GM12878 (cell line): Measurements from ENCODE around the gene RASIP1. TPM values are rescaled to one million over a fixed set of nuclear protein-coding genes. Genes with fewer than 3 reads are reported as not detected.

Experiments
- ATAC-seq: fragments of 200-7000 bp; cut with Tn5 transposase; 3 replicates; pipeline ENCODE4 v1.9.1; 2020; ENCODE audit warnings: mild to moderate bottlenecking, moderate library complexity
- BruUV-seq: library from RNA; stranded (reverse); fragments of 400-500 nt; replicated peaks from 2 replicates; lab custom pipeline; 2021; lab: Mats Ljungman, UMichigan
- CTCF ChIA-PET: fragments of 300-600 bp; sonication (Branson Sonifier 250); formaldehyde crosslinking; extraction: SDS; loops from one replicate; lab custom pipeline; 2021; ENCODE audit warnings: inconsistent platforms; lab: Yijun Ruan, JAX
- POLR2A ChIA-PET: fragments of 350-600 bp; formaldehyde crosslinking; extraction: SDS; loops from one replicate; lab custom pipeline; 2021; ENCODE audit warnings: inconsistent platforms; lab: Charles Lee
- RAD21 ChIA-PET: fragments of 300-600 bp; sonication (Branson Sonifier 250); formaldehyde crosslinking; loops from one replicate; lab custom pipeline; 2023; ENCODE audit warnings: antibody characterized with exemption; ENCODE audit not compliant: unreplicated experiment; lab: Charles Lee
- SMC1A ChIA-PET: fragments of 300-600 bp; sonication (Branson Sonifier 250); formaldehyde crosslinking; loops from one replicate; lab custom pipeline; 2023; ENCODE audit not compliant: unreplicated experiment, uncharacterized antibody; lab: Charles Lee
- DNase-seq: peaks from one replicate; pipeline ENCODE4 v3.0.0-alpha.2; 2011; ENCODE audit warnings: low read depth, low spot score
- FAIRE-seq: peaks from 3 replicates; lab custom pipeline; 2011; peaks lifted over from hg19 to GRCh38; lab: Jason Lieb, UNC
- H2AFZ ChIP-seq: 2 replicates; pipeline ENCODE4 v1.6.0; 2011; ENCODE audit warnings: low read depth, low read length, control low read depth; ENCODE audit not compliant: control insufficient read depth
- H3K27ac ChIP-seq: 2 replicates; pipeline ENCODE4 v1.5.1; 2011; ENCODE audit warnings: control low read depth; ENCODE audit not compliant: control insufficient read depth, insufficient read depth
- H3K27me3 ChIP-seq, 2 experiments: replicated peaks in 1 of 2; 2 replicates each; pipeline versions ENCODE4 v1.6.0 to v1.6.1; 2011; ENCODE audit warnings: low read length in 1 of 2; ENCODE audit not compliant: control insufficient read depth in 2 of 2, insufficient read depth in 2 of 2
- H3K36me3 ChIP-seq, 2 experiments: 2 replicates each; pipeline ENCODE4 v1.5.1; 2011; ENCODE audit warnings: low read length in 1 of 2; ENCODE audit not compliant: control insufficient read depth in 2 of 2, insufficient read depth in 2 of 2
- H3K4me1 ChIP-seq: 2 replicates; pipeline ENCODE4 v1.6.1; 2011; ENCODE audit warnings: mild to moderate bottlenecking, low read length, moderate library complexity, mixed read lengths; ENCODE audit not compliant: control insufficient read depth, insufficient read depth
- H3K4me2 ChIP-seq: 2 replicates; pipeline ENCODE4 v1.6.0; 2011; ENCODE audit warnings: control low read depth; ENCODE audit not compliant: control insufficient read depth, insufficient read depth
- H3K4me3 ChIP-seq: fragments of 200-600 bp; sonication (generic); 2 replicates; pipeline ENCODE4 v1.5.1; 2016
- H3K79me2 ChIP-seq: 2 replicates; pipeline ENCODE4 v1.6.0; 2011; ENCODE audit warnings: low read length; ENCODE audit not compliant: control insufficient read depth, insufficient read depth
- H3K9ac ChIP-seq: 2 replicates; pipeline ENCODE4 v1.8.0; 2011; ENCODE audit warnings: low read length, control low read depth, mixed read lengths; ENCODE audit not compliant: control insufficient read depth, insufficient read depth
- H3K9me3 ChIP-seq: replicated peaks from 3 replicates; pipeline ENCODE4 v1.5.1; 2011; ENCODE audit warnings: mild to moderate bottlenecking, low read length; ENCODE audit not compliant: control insufficient read depth, insufficient read depth
- H4K20me1 ChIP-seq: 2 replicates; pipeline ENCODE4 v1.6.0; 2011; ENCODE audit not compliant: control insufficient read depth, insufficient read depth
- CREM ChIP-seq: IDR thresholded peaks from 2 replicates; pipeline ENCODE4 v1.6.1; 2014; ENCODE audit warnings: antibody characterized with exemption, low read depth
- E2F8 ChIP-seq: fragments of 450-650 bp; IDR thresholded peaks from 2 replicates; pipeline ENCODE4 v1.6.1; 2018; ENCODE audit warnings: mild to moderate bottlenecking, low read depth, moderate library complexity; ENCODE audit not compliant: partially characterized antibody
- TCF7 ChIP-seq: IDR thresholded peaks from 2 replicates; pipeline ENCODE4 v1.6.1; 2014; ENCODE audit warnings: antibody characterized with exemption, borderline replicate concordance
- ZNF24 ChIP-seq: fragments of 450-650 bp; IDR thresholded peaks from 2 replicates; pipeline ENCODE4 v1.6.1; 2017; ENCODE audit warnings: antibody characterized with exemption, mild to moderate bottlenecking
- WGBS: methylation state at CpG from one replicate; pipeline ENCODE4 v1.1.6; 2016; ENCODE audit warnings: low lambda C conversion rate; ENCODE audit not compliant: insufficient replicate concordance, insufficient coverage; ENCODE audit errors: missing lambda C conversion rate; 5-methylcytosine and 5-hydroxymethylcytosine counted together
- in situ Hi-C: fragments of 300-500 bp; cut with MboI; formaldehyde crosslinking; loops from 9 replicates; pipeline ENCODE4 v1.14.3; 2018; ENCODE audit warnings: mixed read lengths
- intact Hi-C: fragments of 100-400 bp; cut with micrococcal nuclease; formaldehyde crosslinking; loops from one replicate; pipeline ENCODE4 v1.14.2; 2022; ENCODE audit not compliant: unreplicated experiment
- polyA plus RNA-seq, 11 experiments: library from polyadenylated mRNA; depleted of rRNA in 4 of 11; unstranded in 6 of 11; stranded (reverse) in 5 of 11; fragments of >200 nt; fragmentation: Nextera tagmentation in 4 of 11; fragmentation: Illumina TruSeq in 1 of 11; extraction: Ambion mirVana in 4 of 11; extraction: Trizol in 1 of 11; gene quantifications; 1 replicate in 1 of 11; 2 replicates in 10 of 11; pipeline versions ENCODE4 v1.2.1 to v1.2.3, GENCODE V29; 2011 to 2016; ENCODE audit warnings: inconsistent platforms in 2 of 11, missing spikeins in 2 of 11, low read depth in 1 of 11
- total RNA-seq, 4 experiments: library from RNA; depleted of rRNA in 3 of 4; stranded (reverse); fragments of >200 nt in 3 of 4; fragmentation: Illumina TruSeq in 1 of 4; extraction: Trizol in 1 of 4; gene quantifications; 2 replicates each; pipeline versions ENCODE4 v1.2.1 to v1.2.3, GENCODE V29; 2013 to 2021

RASIP1 gene
- total and polyA plus RNA-seq, 10 of the 15 experiments (the other 5 are each of a cell fraction or from before 2014, with no cell fraction given): 0.08 TPM; not detected in 9

- no peaks in the 10 kb centered on the region for H3K79me2 ChIP-seq
- intact Hi-C loops: no loop called here
- SMC1A ChIA-PET: no interaction called here
- no peak overlapping the region for H3K9ac ChIP-seq
- no peak overlapping the region for H3K4me3 ChIP-seq
- no peak overlapping the region for H3K4me2 ChIP-seq
- in situ Hi-C loops: no loop called here
- POLR2A ChIA-PET: no interaction called here
- H3K27me3 ChIP-seq: no peaks in the 10 kb centered on the region
- H2AFZ ChIP-seq: no peak overlapping the region
- H3K27ac ChIP-seq: no peak overlapping the region
- peaks cover 6% of the 10 kb centered on the region; the same call in 2 of the 3 replicates for H3K9me3 ChIP-seq
- H3K36me3 ChIP-seq: no peaks in the 10 kb centered on the region
- H4K20me1 ChIP-seq: no peaks in the 10 kb centered on the region
- H3K4me1 ChIP-seq: no peaks in the 10 kb centered on the region; the same call in 1 of the 2 replicates
- no TSS peak for BruUV-seq
- CTCF ChIA-PET: no interaction called here
- no peak for ATAC-seq
- no peak for TF ChIP-seq ZNF24
- TF ChIP-seq TCF7: no peak
- no peak for TF ChIP-seq CREM
- no peak for TF ChIP-seq E2F8
- WGBS: 20% methylated on average over 4 of the region's 4 CpGs
- RAD21 ChIA-PET: no interaction called here
- no peak for FAIRE-seq
- no peak for DNase-seq
These were observed 9.0 kb downstream of the RASIP1 start for GRCh38 chr19:48731452-48731851.
